Thoracic aorta (tissue), 2 donors: Measurements from ENCODE around the gene TPD52L2. TPM values are rescaled to one million over a fixed set of nuclear protein-coding genes. Genes with fewer than 3 reads are reported as not detected.

Experiments used
- ATAC-seq: fragments of 150-250 bp; one replicate; pipeline ENCODE4 v1.8.0; 2017; ENCODE audit warnings: low read depth; ENCODE audit not compliant: insufficient number of reproducible peaks, low FRiP score
- DNase-seq: peaks from one replicate; pipeline ENCODE4 v3.0.0-alpha.2; 2020; ENCODE audit warnings: low spot score
- H3K27ac ChIP-seq, 2 donors: fragments of 200-600 bp; sonication (generic); 1 replicate in 1 of 2; 2 replicates in 1 of 2; pipeline ENCODE4 v1.5.1; 2016; ENCODE audit warnings: mild to moderate bottlenecking in 2 of 2, moderate library complexity in 2 of 2
- H3K27me3 ChIP-seq: fragments of 200-600 bp; sonication (generic); replicated peaks from 2 replicates; pipeline ENCODE4 v1.6.0; 2016; ENCODE audit warnings: mild to moderate bottlenecking; ENCODE audit not compliant: insufficient read depth
- H3K36me3 ChIP-seq: fragments of 200-600 bp; sonication (generic); one replicate; pipeline ENCODE4 v1.5.1; 2016
- H3K4me1 ChIP-seq, 2 donors: fragments of 200-600 bp; sonication (generic); 1 replicate in 1 of 2; 2 replicates in 1 of 2; pipeline versions ENCODE4 v1.5.1 to v1.6.0; 2016; ENCODE audit warnings: low read depth in 2 of 2, mild to moderate bottlenecking in 1 of 2; ENCODE audit not compliant: control insufficient read depth in 1 of 2
- H3K4me3 ChIP-seq: fragments of 200-600 bp; sonication (generic); 2 replicates; pipeline ENCODE4 v1.5.1; 2016; ENCODE audit warnings: mild to moderate bottlenecking
- H3K9me3 ChIP-seq: fragments of 200-600 bp; sonication (generic); 2 replicates; pipeline ENCODE4 v1.5.1; 2016
- total RNA-seq, 2 donors: library from RNA; depleted of rRNA; stranded (reverse); fragments of >200 nt; gene quantifications; one replicate each; pipeline versions ENCODE4 v1.1.0 to v1.2.3, GENCODE V29; 2016
- TF ChIP-seq, protein P1 (sequence below): fragments of 200-600 bp; sonication (generic); IDR thresholded peaks from one replicate; pipeline ENCODE4 v1.5.1; 2019; ENCODE audit warnings: antibody characterized with exemption

Gene TPD52L2
- 100 to 1,000 TPM; 106 to 159 TPM for total RNA-seq

DNA sequence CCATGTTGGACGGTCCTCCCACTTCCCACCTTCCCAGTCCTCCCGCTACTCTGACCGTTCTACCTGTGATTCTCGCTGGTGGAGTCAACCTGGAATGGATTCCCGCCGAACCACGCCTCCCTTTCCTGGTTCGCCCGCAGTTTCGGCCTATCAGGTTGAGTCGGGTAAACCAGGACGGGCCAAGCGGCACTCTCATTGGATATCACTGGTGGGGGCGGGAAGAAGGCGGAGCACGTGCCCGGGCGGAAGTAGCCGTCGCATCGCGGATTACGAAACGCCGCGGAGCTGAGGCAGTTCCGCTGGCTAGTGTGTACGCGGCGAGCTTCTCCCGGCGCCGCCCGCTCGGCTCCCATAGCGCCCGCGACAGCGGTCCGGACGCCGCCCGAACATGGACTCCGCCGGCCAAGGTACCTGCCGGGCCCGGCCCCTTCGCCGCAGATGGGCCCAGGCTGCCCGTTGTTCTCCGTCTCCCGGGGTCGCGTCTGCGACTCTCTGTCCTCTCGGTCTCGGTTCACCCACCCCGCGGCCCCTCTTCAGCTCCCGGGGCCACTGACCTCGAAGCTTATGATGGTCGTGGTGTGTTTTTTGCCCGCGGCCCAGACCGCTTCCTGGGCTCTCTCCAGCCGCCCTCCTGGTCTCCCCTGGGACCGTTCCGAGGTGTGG is at the start of gene TPD52L2:
Gene TPD52L2, plus strand, starts transcription at position 293 of the 663 bp plus-strand sequence. Its CDS starts 96 bp downstream, at position 389.
- peaks cover 13 to 28% of the 10 kb centered on the region in 2 donors for H3K4me1 ChIP-seq
- H3K27me3 ChIP-seq = no peaks in the 10 kb centered on the region
- H3K27ac ChIP-seq = peak within 1 kb of the TSS; percentile 85 to 93
- TF ChIP-seq, protein P1, sequence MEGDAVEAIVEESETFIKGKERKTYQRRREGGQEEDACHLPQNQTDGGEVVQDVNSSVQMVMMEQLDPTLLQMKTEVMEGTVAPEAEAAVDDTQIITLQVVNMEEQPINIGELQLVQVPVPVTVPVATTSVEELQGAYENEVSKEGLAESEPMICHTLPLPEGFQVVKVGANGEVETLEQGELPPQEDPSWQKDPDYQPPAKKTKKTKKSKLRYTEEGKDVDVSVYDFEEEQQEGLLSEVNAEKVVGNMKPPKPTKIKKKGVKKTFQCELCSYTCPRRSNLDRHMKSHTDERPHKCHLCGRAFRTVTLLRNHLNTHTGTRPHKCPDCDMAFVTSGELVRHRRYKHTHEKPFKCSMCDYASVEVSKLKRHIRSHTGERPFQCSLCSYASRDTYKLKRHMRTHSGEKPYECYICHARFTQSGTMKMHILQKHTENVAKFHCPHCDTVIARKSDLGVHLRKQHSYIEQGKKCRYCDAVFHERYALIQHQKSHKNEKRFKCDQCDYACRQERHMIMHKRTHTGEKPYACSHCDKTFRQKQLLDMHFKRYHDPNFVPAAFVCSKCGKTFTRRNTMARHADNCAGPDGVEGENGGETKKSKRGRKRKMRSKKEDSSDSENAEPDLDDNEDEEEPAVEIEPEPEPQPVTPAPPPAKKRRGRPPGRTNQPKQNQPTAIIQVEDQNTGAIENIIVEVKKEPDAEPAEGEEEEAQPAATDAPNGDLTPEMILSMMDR = no peak
- peak within 1 kb of the TSS; percentile 95 for H3K4me3 ChIP-seq
- H3K9me3 ChIP-seq = no peaks in the 10 kb centered on the region
- DNase-seq (peak; percentile 97), ATAC-seq (peak; percentile 87)
- H3K36me3 ChIP-seq = peaks cover 9% of the 10 kb centered on the region

DNA sequence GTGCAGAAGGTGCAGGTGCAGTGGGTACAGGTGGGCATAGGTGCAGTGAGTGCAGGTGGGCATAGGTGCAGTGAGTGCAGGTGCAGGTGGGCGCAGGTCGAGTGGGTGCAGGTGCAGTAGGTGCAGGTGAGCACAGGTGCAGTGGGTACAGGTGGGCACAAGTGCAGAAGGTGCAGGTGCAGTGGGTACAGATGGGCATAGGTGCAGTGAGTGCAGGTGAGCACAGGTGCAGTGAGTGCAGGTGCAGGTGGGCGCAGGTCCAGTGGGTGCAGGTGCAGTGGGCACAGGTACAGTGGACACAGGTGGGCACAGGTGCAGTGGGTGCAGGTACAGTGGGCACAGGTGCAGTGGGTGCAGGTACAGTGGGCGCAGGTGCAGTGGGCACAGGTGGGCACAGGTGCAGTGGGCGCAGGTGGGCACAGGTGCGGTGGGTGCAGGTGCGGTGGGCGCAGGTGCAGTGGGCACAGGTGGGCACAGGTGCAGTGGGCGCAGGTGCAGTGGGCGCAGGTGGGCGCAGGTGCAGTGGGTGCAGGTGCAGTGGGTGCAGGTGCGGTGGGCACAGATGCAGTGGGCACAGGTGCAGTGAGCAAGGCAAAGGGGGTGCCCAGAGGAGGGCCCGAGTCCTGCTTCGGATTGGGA is 49.3 kb upstream of the TPD52L2 start:
- Histone ChIP-seq H3K36me3 (no peaks in the 10 kb centered on the region), H3K9me3 (no peaks in the 10 kb centered on the region), H3K4me3 (no peak overlapping the region), H3K4me1 (no peaks in the 10 kb centered on the region), H3K27ac (no peak overlapping the region), H3K27me3 (no peaks in the 10 kb centered on the region)
- DNase-seq (no peak), ATAC-seq (no peak)
- TF ChIP-seq, protein P1 = no peak

DNA sequence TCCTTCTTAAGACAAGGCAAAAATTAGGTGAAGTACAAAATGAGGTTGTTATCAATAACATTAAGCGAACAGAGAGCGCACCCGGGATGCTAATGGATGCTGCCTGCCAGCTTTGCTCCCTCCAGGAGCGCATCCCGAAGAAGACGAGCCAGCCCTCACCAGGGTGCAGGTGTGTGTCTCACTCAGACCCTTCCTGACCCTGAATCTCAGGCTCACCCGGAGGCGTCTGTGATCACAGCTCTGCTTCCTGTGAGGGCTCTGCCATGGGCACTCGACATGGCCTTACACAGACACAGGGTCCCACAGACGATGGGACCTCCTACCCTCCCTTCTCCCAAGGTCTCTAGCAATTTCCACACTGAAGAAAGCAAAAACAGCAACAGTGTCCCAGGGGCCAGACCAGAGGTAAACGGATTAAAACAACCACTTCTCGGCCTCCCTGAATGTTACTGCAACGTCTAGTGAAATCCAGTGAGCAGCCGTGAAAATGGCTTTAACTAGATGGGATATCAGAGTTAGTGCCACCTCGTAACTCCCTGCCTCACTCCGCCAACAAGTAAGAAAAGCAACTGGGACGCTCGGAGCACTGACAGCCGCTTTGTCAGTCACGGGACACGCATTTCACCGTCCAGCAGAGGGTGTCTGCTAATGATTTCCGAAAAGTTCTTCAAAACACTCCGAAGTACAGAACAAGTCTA is 45.7 kb upstream of the TPD52L2 start:
- no peak for ATAC-seq
- H3K4me3 ChIP-seq = no peak overlapping the region

DNA sequence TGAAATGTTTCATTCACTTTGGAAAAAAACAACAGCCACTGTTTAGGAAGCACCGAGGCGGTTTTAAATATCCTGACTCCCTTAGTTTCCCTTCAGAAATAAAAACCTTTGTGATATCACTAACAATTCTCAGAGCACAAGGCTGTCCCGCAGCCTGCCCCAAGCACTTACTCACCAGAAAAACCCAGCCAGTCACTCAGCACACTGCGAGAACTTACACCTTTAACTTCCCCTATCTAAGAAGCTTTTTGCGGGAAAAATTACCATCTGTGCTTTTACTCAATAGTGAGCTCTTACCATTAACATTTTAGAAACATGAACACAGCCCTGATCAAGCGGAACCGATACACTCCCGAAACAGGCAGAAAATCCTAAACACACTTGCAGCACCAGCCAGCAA is 43.3 kb upstream of the TPD52L2 start:
- DNase-seq (no peak), ATAC-seq (no peak)
- Histone ChIP-seq H3K4me3 (no peak overlapping the region), H3K4me1 (no peaks in the 10 kb centered on the region), H3K9me3 (no peaks in the 10 kb centered on the region), H3K27me3 (no peaks in the 10 kb centered on the region), H3K27ac (no peak overlapping the region), H3K36me3 (no peaks in the 10 kb centered on the region)
- TF ChIP-seq, protein P1 = no peak

More for the DNA sequence above, 45.7 kb upstream of the TPD52L2 start:
- Histone ChIP-seq H3K4me1 (no peaks in the 10 kb centered on the region), H3K27me3 (no peaks in the 10 kb centered on the region), H3K9me3 (no peaks in the 10 kb centered on the region), H3K36me3 (no peaks in the 10 kb centered on the region), H3K27ac (no peak overlapping the region)
- DNase-seq = no peak
- TF ChIP-seq, protein P1 = no peak

DNA sequence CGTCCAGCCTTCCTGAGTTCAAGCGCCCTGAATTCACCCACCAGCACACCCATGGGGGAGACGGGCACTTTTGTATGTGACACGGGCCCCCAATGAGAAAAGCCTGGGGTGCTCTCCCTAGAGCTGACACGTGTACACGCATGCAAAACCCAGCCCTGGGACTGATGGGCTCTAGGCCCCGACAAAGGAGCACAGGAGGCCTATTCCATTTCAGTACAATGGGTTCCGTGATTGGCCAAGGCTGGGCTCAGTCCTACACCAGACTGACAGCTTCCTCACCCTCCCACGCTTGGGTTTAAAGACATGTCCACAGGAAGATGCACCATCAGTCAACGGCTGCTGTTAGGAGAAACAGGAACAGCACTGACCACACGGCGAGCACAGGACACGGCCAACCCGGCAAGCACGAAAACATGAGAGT is 42.8 kb upstream of the TPD52L2 start:
- ATAC-seq (no peak), DNase-seq (no peak)
- TF ChIP-seq, protein P1 = no peak
- H3K4me1 ChIP-seq = no peaks in the 10 kb centered on the region
- no peaks in the 10 kb centered on the region for H3K27me3 ChIP-seq
- H3K9me3 ChIP-seq = no peaks in the 10 kb centered on the region
- H3K36me3 ChIP-seq = no peaks in the 10 kb centered on the region
- no peak overlapping the region for H3K27ac ChIP-seq
- no peak overlapping the region for H3K4me3 ChIP-seq
